Activated T-cell treated with anti-CD3 and anti-CD28 coated beads, Interleukin-2, amount 50 U/mL, for 4 hours (primary cell): ENCODE data around the gene ZC3H11A. TPM values are rescaled to one million over a fixed set of nuclear protein-coding genes. Genes with fewer than 3 reads are reported as not detected.

ENCODE experiments used
- ATAC-seq, 2 donors: fragments of 200-7000 bp; cut with Tn5 transposase; one replicate each; pipeline ENCODE4 v1.10.0; 2021
- DNase-seq: peaks from one replicate; pipeline ENCODE4 v3.0.0-alpha.2; 2020
- H3K27me3 Mint-ChIP-seq: one replicate; pipeline ENCODE4 v1.8.0; 2021; ENCODE audit warnings: low read depth, mixed read lengths
- H3K36me3 Mint-ChIP-seq: one replicate; pipeline ENCODE4 v1.8.0; 2022; ENCODE audit warnings: mixed read lengths; ENCODE audit not compliant: insufficient read depth
- H3K4me1 Mint-ChIP-seq: one replicate; pipeline ENCODE4 v1.8.0; 2021; ENCODE audit warnings: low read depth, mixed read lengths
- H3K4me3 Mint-ChIP-seq: one replicate; pipeline ENCODE4 v1.8.0; 2021; ENCODE audit warnings: mild to moderate bottlenecking, moderate library complexity, mixed read lengths
- H3K9me3 Mint-ChIP-seq: one replicate; pipeline ENCODE4 v1.8.0; 2021; ENCODE audit warnings: mixed read lengths
- total RNA-seq, 3 donors: library from RNA; stranded (reverse); gene quantifications; one replicate each; pipeline ENCODE4 v1.2.1, GENCODE V29; 2021

The ZC3H11A gene
- total RNA-seq, 3 donors from 2014 or later: 55.2 to 65.7 (median 64.0) TPM

DNA sequence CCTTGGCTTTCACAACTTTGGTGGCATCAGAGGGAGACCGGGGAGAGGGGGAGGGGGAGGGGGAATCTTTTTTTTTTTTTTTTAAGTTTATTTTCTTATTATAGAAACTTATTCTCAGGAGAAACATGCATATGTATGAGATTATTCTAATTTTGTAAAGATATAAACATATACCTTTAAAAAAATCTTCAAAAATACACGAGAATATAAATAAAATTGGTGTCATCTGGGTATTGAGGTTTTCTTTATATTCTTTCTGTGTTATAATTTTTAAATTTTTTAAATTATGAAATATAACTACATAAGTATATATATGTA lies 47.1 kb downstream of the ZC3H11A start:
- no peaks in the 10 kb centered on the region for H3K9me3 Mint-ChIP-seq
- no peak for DNase-seq
- H3K36me3 Mint-ChIP-seq: peaks cover 47% of the 10 kb centered on the region
- H3K4me1 Mint-ChIP-seq: no peaks in the 10 kb centered on the region
- H3K27me3 Mint-ChIP-seq: no peaks in the 10 kb centered on the region
- no peak for ATAC-seq
- H3K4me3 Mint-ChIP-seq: no peak overlapping the region

DNA sequence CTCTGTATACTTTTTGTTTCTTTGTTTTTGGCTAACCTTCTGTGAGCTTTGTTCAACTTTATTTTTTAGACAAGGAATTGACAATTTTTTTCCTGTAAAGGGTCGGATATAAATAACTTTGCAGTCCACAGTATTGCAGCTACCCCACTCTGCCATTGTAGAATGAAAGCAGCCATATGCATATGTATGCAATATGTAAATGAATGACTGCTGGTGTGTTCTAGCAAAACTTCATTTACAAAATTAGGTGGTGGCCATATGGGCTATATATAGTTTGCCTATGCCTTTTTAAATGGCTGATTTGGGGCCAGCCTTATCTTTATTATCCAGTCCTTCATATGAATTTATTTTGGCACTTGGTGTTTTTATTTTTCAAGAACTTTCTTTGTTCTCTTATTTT lies 48.0 kb downstream of the ZC3H11A start:
- Mint-ChIP-seq H3K4me1 (no peaks in the 10 kb centered on the region), H3K27me3 (no peaks in the 10 kb centered on the region), H3K9me3 (no peaks in the 10 kb centered on the region), H3K4me3 (no peak overlapping the region), H3K36me3 (peaks cover 38% of the 10 kb centered on the region)
- ATAC-seq (no peak), DNase-seq (no peak)

Other genes starting within 250 kb of the ZC3H11A start
- gene ATP2B4, start 168.8 kb upstream of the ZC3H11A start, total RNA-seq: 10 to 100 TPM in 2 of 3 donors, 1 to 10 TPM in 1; 6.1 to 17.0 (median 12.1) TPM
- gene LAX1, start 30.4 kb upstream of the ZC3H11A start, total RNA-seq: 10 to 100 TPM; 20.4 to 22.7 (median 22.4) TPM
- 10 to 100 TPM; 10.3 to 11.0 (median 10.8) TPM for gene ZBED6, start within 50 bp of the ZC3H11A start, total RNA-seq
- 100 to 1,000 TPM; 377 to 427 (median 395) TPM for gene SNRPE, start 66.0 kb downstream of the ZC3H11A start, total RNA-seq